AG04450 (cell line): ENCODE measurements around the gene STARD10. TPM values are rescaled to one million over a fixed set of nuclear protein-coding genes. Genes with fewer than 3 reads are reported as not detected.

Experiments used
- CTCF ChIA-PET: fragments of 300-600, 350-600 bp; formaldehyde crosslinking; extraction: SDS; loops from one replicate; lab custom pipeline; 2022; ENCODE audit warnings: antibody characterized with exemption, inconsistent platforms; lab: Charles Lee
- POLR2A ChIA-PET: fragments of 350-600 bp; formaldehyde crosslinking; extraction: SDS; loops from one replicate; lab custom pipeline; 2021; ENCODE audit warnings: antibody characterized with exemption, inconsistent platforms; lab: Yijun Ruan, JAX
- DNase-seq: peaks from one replicate; pipeline ENCODE4 v3.0.0-alpha.2; 2011; ENCODE audit warnings: low read depth, low spot score
- H3K27ac ChIP-seq: one replicate; pipeline ENCODE4 v1.5.1; 2012; ENCODE audit warnings: low read depth, low read length, control low read depth
- H3K27me3 ChIP-seq: one replicate; pipeline ENCODE4 v1.6.0; 2012; ENCODE audit warnings: low read length; ENCODE audit not compliant: control insufficient read depth, insufficient read depth
- H3K4me3 ChIP-seq: 2 replicates; pipeline ENCODE4 v1.5.1; 2011; ENCODE audit warnings: mild to moderate bottlenecking, low read depth, low read length, control low read depth
- H3K9me3 ChIP-seq: 2 replicates; pipeline ENCODE4 v1.5.1; 2012; ENCODE audit warnings: low read length; ENCODE audit not compliant: control insufficient read depth, insufficient read depth
- CTCF ChIP-seq: IDR thresholded peaks from 2 replicates; pipeline ENCODE4 v1.5.1; 2011; ENCODE audit warnings: low read depth, low read length, control low read depth, inconsistent platforms
- polyA minus RNA-seq: library from RNA; depleted of rRNA, polyadenylated mRNA; stranded (reverse); fragments of >200 nt; gene quantifications from 2 replicates; pipeline ENCODE4 v1.2.3, GENCODE V29; 2011; rRNA and poly(A)+ RNA removed
- polyA plus RNA-seq: library from polyadenylated mRNA; depleted of rRNA; stranded (reverse); fragments of >200 nt; gene quantifications from 2 replicates; pipeline ENCODE4 v1.2.3, GENCODE V29; 2011; rRNA removed

The STARD10 gene
- polyA plus RNA-seq (38.4 and 49.0 TPM in 2 replicates), polyA minus RNA-seq (31.1 and 45.9 TPM in 2 replicates)

DNA sequence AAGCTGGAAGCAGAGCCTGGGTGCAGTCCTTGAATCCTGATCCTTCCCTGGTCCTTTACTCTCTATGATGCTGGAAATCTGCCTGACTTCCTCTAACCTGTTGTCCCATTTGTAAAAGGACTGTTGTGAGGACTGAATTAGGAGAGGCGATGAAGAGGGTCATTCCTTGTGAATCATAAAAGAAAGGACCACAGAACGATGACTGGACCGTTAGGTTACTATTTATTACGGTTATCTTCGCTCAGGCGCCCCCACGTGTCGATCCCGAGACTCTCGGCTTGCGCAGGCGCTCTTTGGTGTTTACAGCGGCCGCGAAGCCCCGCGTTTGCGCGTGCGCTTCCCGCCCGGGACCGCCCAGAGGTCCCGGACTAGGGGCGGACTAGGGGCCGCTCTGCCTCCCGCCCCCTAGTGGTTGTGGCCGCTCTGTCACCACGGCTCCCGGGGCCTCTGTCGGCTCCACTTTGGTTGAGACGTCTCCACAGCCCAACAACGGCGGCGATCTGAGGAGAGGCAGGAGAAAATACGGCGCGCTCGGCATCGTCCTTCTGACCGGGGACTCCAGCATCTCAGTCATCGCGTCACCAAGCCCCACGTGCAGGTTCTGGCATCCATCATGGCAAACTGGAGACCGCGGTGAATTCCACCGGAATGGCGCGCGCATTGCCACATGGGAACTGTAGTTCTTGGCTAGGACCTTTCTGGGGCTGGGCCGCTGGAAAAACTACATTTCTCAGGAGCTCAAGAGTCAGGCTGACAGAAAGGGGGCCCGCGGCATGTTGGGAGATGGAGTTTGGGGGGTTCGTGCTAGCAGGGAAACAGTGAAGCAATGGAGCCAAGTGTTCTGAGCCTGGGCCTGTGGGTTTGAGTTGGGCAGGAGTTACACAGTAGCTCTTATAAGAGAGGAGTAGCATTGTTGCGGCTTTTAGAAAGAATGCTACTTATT lies at the start of gene STARD10:
Gene STARD10, minus strand, starts transcription at position 623 of the 943 bp plus-strand sequence. CDS start 12,866 bp downstream, outside the sequence.
- Histone ChIP-seq H3K9me3 (no peaks in the 10 kb centered on the region; the same call in 1 of the 2 replicates), H3K4me3 (peak within 1 kb of the TSS; percentile 75), H3K27me3 (no peaks in the 10 kb centered on the region), H3K27ac (peak within 1 kb of the TSS; percentile 96)
- TF ChIP-seq CTCF: peak; percentile 94
- ChIA-PET POLR2A (interaction anchor here (0.6 to 1.3 kb wide), 7 partner anchors 12 to 402 kb away, joined by 3 to 7 read pairs (median 3); no protein-coding TSS in a partner anchor), CTCF (interaction anchor here (0.6 to 3.6 kb wide), 26 partner anchors 10 to 449 kb away, joined by 3 to 73 read pairs (median 4); no protein-coding TSS in a partner anchor)
- DNase-seq: peak; percentile 89

GRCh38 chr11:72842653-72843330 lies 48.9 kb upstream of the STARD10 start:
- POLR2A ChIA-PET: no interaction called here
- Histone ChIP-seq H3K27me3 (no peaks in the 10 kb centered on the region), H3K4me3 (no peak overlapping the region), H3K9me3 (no peaks in the 10 kb centered on the region), H3K27ac (no peak overlapping the region)
- no peak for DNase-seq
- CTCF ChIA-PET: no interaction called here
- TF ChIP-seq CTCF: no peak

- ChIA-PET CTCF (interaction anchor here (1.3 to 2.6 kb wide), 3 partner anchors 10 to 400 kb away, joined by 3 to 27 read pairs (median 25); no protein-coding TSS in a partner anchor), POLR2A (no interaction called here)
- no peak overlapping the region for H3K4me3 ChIP-seq
- no peak for TF ChIP-seq CTCF
- H3K27me3 ChIP-seq: no peaks in the 10 kb centered on the region
- no peak overlapping the region for H3K27ac ChIP-seq
- no peak for DNase-seq
- no peaks in the 10 kb centered on the region for H3K9me3 ChIP-seq
These were observed 48.3 kb upstream of the STARD10 start for GRCh38 chr11:72842126-72842525.

DNA sequence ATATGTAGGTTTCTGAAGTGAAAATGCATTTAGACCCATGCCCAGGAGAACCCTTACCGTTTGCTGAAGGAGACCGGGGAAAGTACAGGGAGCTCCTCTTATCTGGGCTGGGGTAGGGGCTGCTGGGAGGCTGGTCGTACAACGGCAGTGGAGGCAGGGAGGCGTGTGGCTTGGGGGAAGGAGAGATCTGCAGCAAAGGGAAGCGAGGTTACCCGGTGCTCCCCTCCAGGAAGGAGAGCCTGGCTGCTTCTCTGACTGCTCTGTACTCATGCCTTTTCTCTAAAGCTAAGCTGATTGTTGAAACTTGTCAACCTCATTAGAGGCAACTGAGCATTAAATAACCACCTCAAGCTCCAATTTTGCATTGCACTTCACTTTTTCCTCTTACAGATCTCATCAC lies 47.5 kb upstream of the STARD10 start:
- Histone ChIP-seq H3K4me3 (no peak overlapping the region), H3K27me3 (no peaks in the 10 kb centered on the region), H3K27ac (peak overlapping the region; percentile 75), H3K9me3 (no peaks in the 10 kb centered on the region)
- CTCF ChIA-PET: interaction anchor here (1.3 to 2.8 kb wide), 4 partner anchors 10 to 401 kb away, joined by 3 to 27 read pairs (median 19); no protein-coding TSS in a partner anchor
- no peak for TF ChIP-seq CTCF
- DNase-seq: no peak
- POLR2A ChIA-PET: interaction anchor here (0.8 to 1.4 kb wide), 2 partner anchors 9 to 301 kb away, joined by 4 to 10 read pairs; partner anchors contain the start of gene FCHSD2
